GM21528 (cell line): Measurements from ENCODE around the gene TLR8.
"Not testable (repeated sequence)": the region's sequence is repeated elsewhere in the genome, so short reads cannot be mapped to it uniquely, and the experiment has no call there.

ENCODE experiments used
- ATAC-seq: cut with Tn5 transposase; IDR thresholded peaks from one replicate; pipeline ENCODE4 v1.9.1; 2021; ENCODE audit warnings: mild to moderate bottlenecking, moderate library complexity; ENCODE audit not compliant: unreplicated experiment, low FRiP score

Gene TLR8

DNA sequence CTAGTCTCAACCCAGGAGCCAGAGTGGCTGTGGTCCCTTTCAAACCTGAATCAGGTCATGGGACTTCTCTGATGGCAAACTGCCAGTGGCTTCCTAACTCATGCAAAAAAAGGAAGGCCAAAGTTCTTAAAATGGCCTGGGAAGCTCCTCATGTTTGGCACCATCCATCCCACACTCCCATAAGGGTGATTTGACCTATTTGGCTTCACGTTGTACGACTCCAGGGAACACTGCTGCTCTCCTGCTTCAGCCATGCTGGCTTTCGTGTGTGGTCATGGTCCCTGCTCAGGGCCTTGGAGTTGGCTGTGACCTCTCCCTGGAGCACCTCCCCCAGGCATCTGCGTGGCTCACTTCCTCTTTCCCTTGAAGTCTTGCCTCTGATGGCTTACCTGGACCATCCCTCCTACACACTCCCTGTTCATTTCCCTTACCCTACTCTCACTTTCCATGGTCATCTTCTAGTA, 55.7 kb downstream of the TLR8 start:
- ATAC-seq: no peak

DNA sequence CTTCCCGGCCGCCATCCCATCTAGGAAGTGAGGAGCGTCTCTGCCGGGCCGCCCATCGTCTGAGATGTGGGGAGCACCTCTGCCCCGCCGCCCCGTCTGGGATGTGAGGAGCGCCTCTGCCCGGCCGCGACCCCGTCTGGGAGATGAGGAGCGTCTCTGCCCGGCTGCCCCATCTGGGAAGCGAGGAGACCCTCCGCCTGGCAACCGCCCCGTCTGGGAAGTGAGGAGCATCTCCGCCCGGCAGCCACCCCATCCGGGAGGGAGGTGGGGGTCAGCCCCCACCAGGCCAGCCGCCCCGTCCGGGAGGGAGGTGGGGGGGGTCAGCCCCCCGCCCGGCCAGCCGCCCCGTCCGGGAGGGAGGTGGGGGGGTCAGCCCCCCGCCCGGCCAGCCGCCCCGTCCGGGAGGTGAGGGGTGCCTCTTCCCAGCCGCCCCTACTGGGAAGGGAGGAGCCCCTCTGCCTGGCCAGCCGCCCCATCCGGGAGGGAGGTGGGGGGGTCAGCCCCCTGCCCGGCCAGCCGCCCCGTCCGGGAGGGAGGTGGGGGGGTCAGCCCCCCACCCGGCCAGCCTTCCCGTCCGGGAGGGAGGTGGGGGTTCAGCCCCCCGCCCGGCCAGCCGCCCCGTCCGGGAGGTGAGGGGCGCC, 56.9 kb downstream of the TLR8 start:
- not testable (repeated sequence) for ATAC-seq

DNA sequence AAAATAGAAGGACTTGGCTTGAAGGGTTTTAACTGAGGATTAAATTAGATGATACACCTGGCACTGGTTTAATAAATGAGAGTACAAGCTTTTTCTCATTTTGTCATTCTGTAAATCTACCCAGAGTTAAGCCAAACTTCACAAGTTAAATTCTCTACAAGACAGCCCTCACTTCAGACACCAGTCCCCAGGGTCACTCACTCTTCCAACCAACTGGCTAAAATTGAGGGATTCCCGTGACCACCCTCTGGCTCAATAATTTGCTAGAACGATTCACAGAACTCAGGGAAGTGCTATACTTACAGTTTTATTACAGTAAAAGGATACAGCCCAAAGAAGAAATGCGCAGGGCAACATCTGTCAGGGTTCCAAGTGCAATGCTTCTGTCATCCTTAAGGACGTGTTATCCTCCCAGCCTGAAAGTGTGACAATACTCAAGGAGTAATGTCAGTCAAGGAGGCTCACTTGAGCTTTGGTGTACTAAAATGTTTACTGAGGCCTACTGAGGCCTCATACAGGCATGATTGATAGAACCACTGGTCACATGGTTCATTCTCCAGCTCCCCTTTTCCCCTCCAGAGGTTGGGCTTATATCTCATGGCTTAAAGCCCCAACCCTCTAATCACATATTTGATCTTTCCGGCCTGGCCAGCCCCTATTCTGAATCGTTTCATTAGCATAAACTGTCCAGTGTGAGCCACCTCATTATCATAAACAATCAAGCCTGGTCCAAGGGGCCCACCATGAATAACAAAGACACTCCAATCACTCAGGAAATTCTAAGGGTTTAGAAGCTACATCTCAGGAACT, 58.9 kb downstream of the TLR8 start:
- no peak for ATAC-seq

DNA sequence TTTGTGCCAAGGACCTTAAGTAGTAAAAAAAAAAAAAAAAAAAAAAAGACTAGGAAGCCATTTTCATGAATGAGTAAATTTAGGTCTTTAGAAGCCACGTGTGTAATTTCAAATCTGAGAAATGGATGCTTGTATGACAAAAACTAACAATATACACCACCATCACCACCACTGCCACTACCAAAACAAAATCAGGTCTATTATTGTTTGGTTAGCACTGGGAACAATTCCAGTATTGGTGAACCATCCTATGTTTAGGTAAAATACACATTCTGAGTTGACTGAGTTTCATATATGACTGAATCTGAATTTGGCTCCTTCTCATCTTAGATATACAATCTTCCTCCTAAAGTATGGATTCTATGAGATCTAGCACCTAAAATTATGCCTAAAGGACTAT, 59.7 kb downstream of the TLR8 start:
- no peak for ATAC-seq

DNA sequence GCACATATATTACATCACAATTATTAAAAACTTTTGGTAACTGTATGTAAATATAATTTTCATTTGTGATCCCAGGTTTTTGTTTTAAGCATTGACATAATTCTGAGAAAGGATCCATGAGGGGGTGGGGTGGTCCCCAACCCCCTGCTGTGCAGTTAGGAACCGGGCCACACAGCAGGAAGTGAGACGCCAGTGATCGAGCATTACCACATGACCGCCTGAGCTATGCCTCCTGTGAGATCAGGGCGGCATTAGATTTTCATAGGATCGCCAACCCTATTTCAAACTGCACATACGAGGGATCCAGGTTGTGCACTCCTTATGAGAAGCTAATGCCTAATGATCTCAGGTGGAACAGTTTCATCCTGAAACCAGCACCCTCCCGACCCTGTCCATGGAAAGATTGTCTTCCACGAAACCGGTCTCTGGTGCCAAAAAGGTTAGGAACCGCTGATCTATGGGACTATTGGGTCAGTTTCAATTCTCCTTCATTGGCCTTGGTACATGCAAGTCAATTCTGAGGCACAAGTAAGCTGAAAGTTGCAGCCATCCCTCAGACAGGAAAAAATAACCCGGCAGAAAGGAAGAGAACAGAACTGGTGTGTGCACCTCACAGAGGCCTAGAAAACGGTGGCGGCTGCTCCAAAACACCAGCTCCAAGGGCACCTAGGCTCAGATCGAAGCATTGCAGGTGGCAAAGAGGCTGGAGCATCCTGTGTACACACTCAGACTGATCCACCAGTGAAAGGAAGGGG, 61.5 kb downstream of the TLR8 start:
- no peak for ATAC-seq

DNA sequence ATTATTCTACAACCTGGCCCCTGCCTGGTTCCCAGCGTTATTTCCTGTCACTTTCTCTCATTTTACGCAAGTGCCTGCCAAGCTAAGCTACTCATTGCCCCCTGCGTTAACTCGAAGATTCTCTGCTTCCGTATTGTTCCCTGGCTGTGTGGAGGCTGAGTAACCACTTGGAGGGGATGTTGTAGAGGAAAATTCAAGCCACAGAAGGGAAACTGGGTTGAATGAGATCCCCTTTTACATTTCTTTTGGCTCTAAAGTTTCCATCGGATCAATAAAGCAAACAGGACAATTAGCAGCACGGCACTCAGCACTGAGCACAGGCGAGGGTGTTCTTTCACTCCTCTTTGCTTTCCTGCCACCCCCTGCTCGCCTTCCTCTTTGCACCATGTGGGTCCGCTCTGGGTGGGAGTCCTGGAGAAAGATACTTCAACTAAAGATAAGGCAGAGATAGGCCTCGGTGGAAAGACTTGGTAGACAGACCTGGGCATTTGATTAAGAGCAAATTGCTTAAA, 64.3 kb downstream of the TLR8 start:
- no peak for ATAC-seq

DNA sequence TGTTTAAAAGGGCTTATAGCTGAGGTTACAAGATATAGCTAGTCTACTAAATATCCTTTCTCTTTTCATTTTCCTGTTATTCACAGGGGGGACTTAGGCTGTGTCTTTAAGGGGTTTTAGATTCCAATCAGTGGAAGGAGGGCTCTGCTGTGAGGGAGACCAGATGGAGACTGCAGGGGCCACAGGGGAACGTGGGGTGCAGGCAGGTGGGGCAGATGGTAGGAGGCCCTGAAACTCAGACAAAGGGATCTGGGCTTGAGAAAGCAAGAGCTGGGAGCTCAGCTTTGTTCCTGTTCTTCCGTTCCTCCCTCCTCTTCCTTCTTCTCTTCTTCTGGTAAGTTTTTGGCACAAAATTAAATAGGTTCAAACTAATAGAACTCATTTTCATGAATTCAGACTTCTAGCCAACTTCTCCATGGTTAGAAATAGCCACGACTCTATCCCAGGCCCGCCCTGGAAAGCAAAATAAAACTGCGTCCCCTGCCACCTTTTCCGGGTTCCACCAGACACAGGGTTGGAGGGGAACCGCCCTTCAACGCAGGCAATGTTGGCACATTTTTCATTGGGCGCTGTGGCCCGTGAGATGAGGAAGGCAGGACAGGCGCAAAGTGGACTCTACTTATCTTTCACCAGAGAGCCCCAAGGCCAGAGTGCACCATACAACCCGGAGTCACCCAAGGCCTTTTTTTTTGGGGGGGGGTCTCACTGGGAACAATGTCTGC, 65.0 kb downstream of the TLR8 start:
- ATAC-seq: no peak

DNA sequence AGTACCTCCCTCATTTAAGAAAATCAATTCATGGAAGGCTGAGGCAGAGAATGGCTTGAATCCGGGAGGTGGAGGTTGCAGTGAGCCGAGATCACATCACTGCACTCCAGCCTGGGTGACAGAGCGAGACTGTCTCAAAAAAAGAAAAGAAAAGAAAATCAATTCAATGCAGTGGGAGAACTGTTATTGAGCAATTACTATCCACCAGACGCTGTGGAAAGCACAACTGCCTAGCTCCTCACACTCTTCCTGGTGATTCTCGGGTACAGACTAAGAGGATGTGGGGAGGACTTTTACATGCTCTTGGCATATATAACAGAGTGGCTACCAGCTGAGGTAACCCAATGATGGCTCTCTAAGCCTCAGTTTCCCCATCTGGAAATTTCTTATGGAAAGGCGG, 65.8 kb downstream of the TLR8 start:
- ATAC-seq: no peak
